PC-9 (cell line): ENCODE results near the gene TSG101. TPM values are rescaled to one million over a fixed set of nuclear protein-coding genes. Genes with fewer than 3 reads are reported as not detected.
A peak's percentile ranks its signal among the peaks of the same experiment; 100 is the strongest.

Experiments
- BruUV-seq: library from RNA; stranded (reverse); fragments of 400-500 nt; replicated peaks from 2 replicates; lab custom pipeline; 2021; lab: Mats Ljungman, UMichigan
- CTCF ChIA-PET: fragments of 300-600 bp; sonication (Branson Sonifier 250); formaldehyde crosslinking; loops from one replicate; lab custom pipeline; 2022; ENCODE audit warnings: antibody characterized with exemption; lab: Charles Lee
- POLR2A ChIA-PET: fragments of 300-600 bp; sonication (Branson Sonifier 250); formaldehyde crosslinking; loops from one replicate; lab custom pipeline; 2022; ENCODE audit warnings: antibody characterized with exemption; ENCODE audit not compliant: unreplicated experiment; lab: Charles Lee
- DNase-seq, 2 experiments: peaks; one replicate each; pipeline versions ENCODE4 v3.0.0 to v3.0.0-alpha.2; 2015 to 2022; ENCODE audit warnings: mixed read lengths in 1 of 2
- H2AFZ ChIP-seq: fragments of 200-600 bp; sonication (generic); 2 replicates; pipeline ENCODE4 v1.8.1; 2017; ENCODE audit warnings: antibody characterized with exemption
- H3F3A ChIP-seq: fragments of 200-600 bp; sonication (generic); 2 replicates; pipeline ENCODE4 v1.8.1; 2017; ENCODE audit warnings: antibody characterized with exemption, mild to moderate bottlenecking, low read depth; ENCODE audit not compliant: insufficient read depth
- H3K27ac ChIP-seq: fragments of 200-600 bp; sonication (generic); 2 replicates; pipeline ENCODE4 v1.6.1; 2016; ENCODE audit warnings: mixed run types
- H3K27me3 ChIP-seq: fragments of 200-600 bp; sonication (generic); 2 replicates; pipeline ENCODE4 v1.6.1; 2016; ENCODE audit warnings: low read depth, mixed run types; ENCODE audit not compliant: insufficient read depth
- H3K36me3 ChIP-seq: fragments of 200-600 bp; sonication (generic); 2 replicates; pipeline ENCODE4 v1.6.1; 2016; ENCODE audit warnings: low read depth, mixed run types
- H3K4me1 ChIP-seq: fragments of 200-600 bp; sonication (generic); replicated peaks from 2 replicates; pipeline ENCODE4 v1.6.1; 2016; ENCODE audit warnings: mixed run types; ENCODE audit not compliant: insufficient read depth
- H3K4me2 ChIP-seq: fragments of 200-600 bp; sonication (generic); 2 replicates; pipeline ENCODE4 v1.6.1; 2017; ENCODE audit warnings: mixed run types
- H3K4me3 ChIP-seq: fragments of 200-600 bp; sonication (generic); 2 replicates; pipeline ENCODE4 v1.6.1; 2016; ENCODE audit warnings: mixed run types
- H3K79me2 ChIP-seq: fragments of 200-600 bp; sonication (generic); 2 replicates; pipeline ENCODE4 v1.6.1; 2017; ENCODE audit warnings: low read depth, mixed run types
- H3K9me2 ChIP-seq: fragments of 200-600 bp; sonication (generic); 2 replicates; pipeline ENCODE4 v1.8.1; 2017; ENCODE audit warnings: mild to moderate bottlenecking; ENCODE audit not compliant: insufficient read depth
- H3K9me3 ChIP-seq: fragments of 200-600 bp; sonication (generic); 2 replicates; pipeline ENCODE4 v1.8.1; 2016; ENCODE audit warnings: low read depth; ENCODE audit not compliant: insufficient read depth
- H4K20me1 ChIP-seq: fragments of 200-600 bp; sonication (generic); 2 replicates; pipeline ENCODE4 v1.8.1; 2017; ENCODE audit not compliant: insufficient read depth
- CTCF ChIP-seq: fragments of 200-600 bp; sonication (generic); conservative IDR thresholded peaks from 2 replicates; pipeline ENCODE4 v1.6.1; 2017; ENCODE audit warnings: mixed run types, antibody characterized with exemption, mild to moderate bottlenecking, moderate library complexity
- EZH2 ChIP-seq: fragments of 200-600 bp; sonication (generic); IDR thresholded peaks from 2 replicates; pipeline ENCODE4 v1.8.0; 2017; ENCODE audit warnings: antibody characterized with exemption, low read depth
- intact Hi-C: fragments of 100-400 bp; cut with micrococcal nuclease; formaldehyde crosslinking; loops from one replicate; pipeline ENCODE4 v1.10.0; 2022; ENCODE audit not compliant: unreplicated experiment
- total RNA-seq: library from RNA; stranded (reverse); gene quantifications from 2 replicates; pipeline ENCODE4 v1.2.3, GENCODE V29; 2021

The TSG101 gene
- total RNA-seq, 1 experiment from 2014 or later: 97.1 TPM

DNA sequence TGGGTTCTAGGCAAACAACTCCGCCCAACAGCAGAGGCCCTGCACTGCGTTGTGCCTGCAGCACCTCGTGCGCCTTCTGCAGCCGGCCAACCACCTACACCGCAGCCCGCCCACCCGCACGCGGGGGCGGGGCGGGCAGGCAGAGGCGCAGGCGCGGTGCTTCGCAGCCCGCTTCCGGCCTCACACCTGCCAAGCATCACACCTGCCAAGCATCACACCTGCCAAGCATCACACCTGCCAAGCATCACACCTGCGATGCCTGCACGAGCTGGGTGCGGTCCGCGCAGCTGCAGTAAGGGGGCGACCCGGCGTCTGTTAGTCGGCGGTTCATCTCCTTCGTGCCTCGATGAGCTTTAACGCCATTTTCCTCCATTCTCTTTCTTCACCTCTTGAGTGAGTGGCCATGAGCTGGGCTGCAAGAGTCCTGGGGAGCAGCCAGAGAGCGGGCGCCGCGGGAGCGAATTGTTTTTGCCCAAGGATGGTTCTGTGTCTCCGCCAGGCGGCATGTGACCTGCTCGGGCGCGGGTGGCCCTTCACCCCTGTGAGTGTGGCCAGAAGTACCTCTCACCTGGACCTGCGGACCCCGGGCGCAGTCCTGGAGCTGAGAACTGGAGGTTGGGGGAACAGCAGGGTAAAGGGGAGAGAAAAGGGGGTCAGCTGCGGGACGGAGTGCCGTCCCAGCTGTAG is 70.9 kb downstream of the TSG101 start, which contains the start of gene LDHAL6A:
TSS of gene LDHAL6A (plus strand) at position 171 of the 687 bp plus-strand sequence. CDS start 825 bp downstream, outside the sequence.
- intact Hi-C loops: no loop called here
- BruUV-seq: no TSS peak

GRCh38 chr11:18452927-18453326 is 73.8 kb downstream of the TSG101 start:
- no peaks in the 10 kb centered on the region for H3K9me3 ChIP-seq
- H3K79me2 ChIP-seq: no peaks in the 10 kb centered on the region
- peak in 1 of 2 experiments; percentile 56 for DNase-seq
- no peaks in the 10 kb centered on the region for H3K36me3 ChIP-seq
- no peak overlapping the region for H3K27ac ChIP-seq
- POLR2A ChIA-PET: interaction anchor here (0.6 kb wide), 1 partner anchor 163 kb away, joined by 12 read pairs; no protein-coding TSS in a partner anchor
- H3K9me2 ChIP-seq: no peaks in the 10 kb centered on the region
- no peaks in the 10 kb centered on the region for H3K27me3 ChIP-seq
- no peak overlapping the region for H3K4me3 ChIP-seq
- intact Hi-C loops: no loop called here
- BruUV-seq: no TSS peak
- TF ChIP-seq EZH2 (no peak), CTCF (no peak)
- H4K20me1 ChIP-seq: no peaks in the 10 kb centered on the region
- CTCF ChIA-PET: interaction anchor here (0.7 kb wide), 1 partner anchor 319 kb away, joined by 3 read pairs; no protein-coding TSS in a partner anchor
- H2AFZ ChIP-seq: no peak overlapping the region
- H3K4me1 ChIP-seq: peaks cover 19% of the 10 kb centered on the region
- H3K4me2 ChIP-seq: peak overlapping the region; percentile 41
- H3F3A ChIP-seq: peaks cover 15% of the 10 kb centered on the region; the same call in 1 of the 2 replicates

More for the DNA sequence above, 70.9 kb downstream of the TSG101 start, which contains the start of gene LDHAL6A:
- peaks cover 25% of the 10 kb centered on the region for H3K4me1 ChIP-seq
- ChIA-PET POLR2A (no interaction called here), CTCF (interaction anchor here (0.6 kb wide), 1 partner anchor 195 kb away, joined by 3 read pairs; no protein-coding TSS in a partner anchor)
- H3F3A ChIP-seq: peaks cover 17% of the 10 kb centered on the region; the same call in 1 of the 2 replicates
- no peaks in the 10 kb centered on the region for H3K9me2 ChIP-seq
- no peak within 1 kb of the TSS for H3K27ac ChIP-seq
- H2AFZ ChIP-seq: no peak within 1 kb of the TSS
- DNase-seq: no peak
- no peaks in the 10 kb centered on the region for H3K27me3 ChIP-seq
- TF ChIP-seq CTCF: no peak
- no peak within 1 kb of the TSS for H3K4me3 ChIP-seq
- no peaks in the 10 kb centered on the region for H3K79me2 ChIP-seq
- no peaks in the 10 kb centered on the region for H3K36me3 ChIP-seq
- H4K20me1 ChIP-seq: no peaks in the 10 kb centered on the region
- no peaks in the 10 kb centered on the region for H3K9me3 ChIP-seq
- no peak within 1 kb of the TSS for H3K4me2 ChIP-seq

GRCh38 chr11:18449251-18449650 is 77.5 kb downstream of the TSG101 start:
- CTCF ChIA-PET: no interaction called here
- H3K9me3 ChIP-seq: no peaks in the 10 kb centered on the region
- no peak for DNase-seq
- H4K20me1 ChIP-seq: no peaks in the 10 kb centered on the region
- no TSS peak for BruUV-seq
- no peaks in the 10 kb centered on the region for H3F3A ChIP-seq
- no peak overlapping the region for H3K4me3 ChIP-seq
- no peaks in the 10 kb centered on the region for H3K79me2 ChIP-seq
- H3K4me1 ChIP-seq: peaks cover 8% of the 10 kb centered on the region; the same call in 1 of the 2 replicates
- no peak overlapping the region for H2AFZ ChIP-seq
- no peaks in the 10 kb centered on the region; the same call in 1 of the 2 replicates for H3K9me2 ChIP-seq
- no peaks in the 10 kb centered on the region for H3K36me3 ChIP-seq
- intact Hi-C loops: no loop called here
- no peak overlapping the region for H3K27ac ChIP-seq
- TF ChIP-seq CTCF (no peak), EZH2 (no peak)
- H3K27me3 ChIP-seq: no peaks in the 10 kb centered on the region
- no peak overlapping the region for H3K4me2 ChIP-seq
- POLR2A ChIA-PET: interaction anchor here (0.6 kb wide), 1 partner anchor 53 kb away, joined by 3 read pairs; no protein-coding TSS in a partner anchor
